ENCODE data around the gene SAPCD2. TPM values are rescaled to one million over a fixed set of nuclear protein-coding genes. Genes with fewer than 3 reads are reported as not detected.

The SAPCD2 gene
- polyA plus RNA-seq, 1 donor: 12.1 TPM

- Histone ChIP-seq H3K27ac (ENCODE audit: low read length) (no peak overlapping the region), H3K4me3 (ENCODE audit: low read length) (peak overlapping the region; percentile 53), H3K4me1 (ENCODE audit: control insufficient read depth, insufficient read depth, low read length) (peaks cover 34% of the 10 kb centered on the region), H3K27me3 (ENCODE audit: control insufficient read depth, insufficient read depth, low read length) (no peaks in the 10 kb centered on the region), H3K36me3 (ENCODE audit: control insufficient read depth, insufficient read depth, low read length) (no peaks in the 10 kb centered on the region), H3K9me3 (ENCODE audit: control insufficient read depth, low read depth, low read length) (no peaks in the 10 kb centered on the region)
- no CpG with 5 or more reads among the region's 98 CpGs for WGBS (ENCODE audit: insufficient coverage, low lambda C conversion rate)
- DNase-seq: peak; percentile 44 to 75
Observed at GRCh38 chr9:137028263-137029057, 41.9 kb downstream of the SAPCD2 start.

GRCh38 chr9:137027369-137028262, 42.7 kb downstream of the SAPCD2 start, which contains the start of gene ABCA2:
ABCA2 (minus strand) TSS chr9:137028237; CDS start chr9:137028140, 97 bp downstream.
- no peak within 1 kb of the TSS for H3K27ac ChIP-seq (ENCODE audit: low read length)
- no peaks in the 10 kb centered on the region for H3K27me3 ChIP-seq (ENCODE audit: control insufficient read depth, insufficient read depth, low read length)
- no CpG with 5 or more reads among the region's 95 CpGs for WGBS (ENCODE audit: insufficient coverage, low lambda C conversion rate)
- DNase-seq: peak in 1 of 2 donors; percentile 33
- H3K4me3 ChIP-seq (ENCODE audit: low read length): peak within 1 kb of the TSS; percentile 53
- no peaks in the 10 kb centered on the region for H3K36me3 ChIP-seq (ENCODE audit: control insufficient read depth, insufficient read depth, low read length)
- peaks cover under 1% of the 10 kb centered on the region for H3K9me3 ChIP-seq (ENCODE audit: control insufficient read depth, low read depth, low read length)
- peaks cover 42% of the 10 kb centered on the region for H3K4me1 ChIP-seq (ENCODE audit: control insufficient read depth, insufficient read depth, low read length)

DNA sequence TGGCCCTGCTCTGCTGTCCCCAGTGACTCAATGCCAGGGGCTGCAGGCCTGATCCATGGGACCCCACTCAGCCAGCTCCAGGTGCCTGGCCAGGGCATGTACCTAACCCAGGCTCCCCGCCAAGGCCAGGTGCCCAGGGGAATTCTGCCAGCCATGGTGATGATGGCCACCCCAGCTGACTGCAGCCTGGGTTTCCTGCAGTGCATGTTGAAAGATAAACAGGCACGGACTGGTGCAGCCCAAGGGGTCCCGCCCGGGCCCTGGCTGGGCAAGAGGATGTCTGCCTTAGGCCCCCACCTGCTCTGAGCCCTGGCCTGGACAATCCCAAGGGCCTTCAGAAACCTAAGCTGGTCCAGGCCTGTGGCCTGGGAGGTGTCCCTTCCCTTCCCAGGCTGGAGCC, 43.5 kb downstream of the SAPCD2 start:
- no peak overlapping the region for H3K27ac ChIP-seq (ENCODE audit: low read length)
- no peaks in the 10 kb centered on the region for H3K27me3 ChIP-seq (ENCODE audit: control insufficient read depth, insufficient read depth, low read length)
- H3K36me3 ChIP-seq (ENCODE audit: control insufficient read depth, insufficient read depth, low read length): no peaks in the 10 kb centered on the region
- H3K4me3 ChIP-seq (ENCODE audit: low read length): no peak overlapping the region
- H3K4me1 ChIP-seq (ENCODE audit: control insufficient read depth, insufficient read depth, low read length): peaks cover 41% of the 10 kb centered on the region
- peaks cover 6% of the 10 kb centered on the region for H3K9me3 ChIP-seq (ENCODE audit: control insufficient read depth, low read depth, low read length)
- no CpG with 5 or more reads among the region's 4 CpGs for WGBS (ENCODE audit: insufficient coverage, low lambda C conversion rate)
- no peak for DNase-seq

DNA sequence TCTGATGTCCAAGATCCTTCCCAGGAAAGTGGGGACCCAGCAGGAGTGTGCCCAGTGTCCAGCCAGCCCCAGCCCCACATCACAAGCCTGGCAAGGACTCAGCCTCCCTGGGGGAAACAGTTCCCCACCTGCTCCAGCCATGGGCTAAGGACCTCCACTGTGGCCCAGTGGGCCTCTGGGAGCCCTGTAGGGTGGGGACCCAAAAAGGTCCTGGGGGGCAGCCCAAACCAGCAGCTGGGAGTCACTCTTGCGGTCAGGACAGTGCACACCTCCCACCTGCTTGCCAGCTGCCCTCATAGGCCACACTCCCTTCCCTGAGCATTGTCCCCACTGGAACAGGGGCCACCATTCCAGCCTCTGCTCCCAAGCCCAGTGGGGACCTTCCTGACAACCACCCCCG, 44.0 kb downstream of the SAPCD2 start:
- WGBS (ENCODE audit: insufficient coverage, low lambda C conversion rate): no CpG with 5 or more reads among the region's 2 CpGs
- Histone ChIP-seq H3K27ac (ENCODE audit: low read length) (no peak overlapping the region), H3K4me1 (ENCODE audit: control insufficient read depth, insufficient read depth, low read length) (peaks cover 41% of the 10 kb centered on the region)

DNA sequence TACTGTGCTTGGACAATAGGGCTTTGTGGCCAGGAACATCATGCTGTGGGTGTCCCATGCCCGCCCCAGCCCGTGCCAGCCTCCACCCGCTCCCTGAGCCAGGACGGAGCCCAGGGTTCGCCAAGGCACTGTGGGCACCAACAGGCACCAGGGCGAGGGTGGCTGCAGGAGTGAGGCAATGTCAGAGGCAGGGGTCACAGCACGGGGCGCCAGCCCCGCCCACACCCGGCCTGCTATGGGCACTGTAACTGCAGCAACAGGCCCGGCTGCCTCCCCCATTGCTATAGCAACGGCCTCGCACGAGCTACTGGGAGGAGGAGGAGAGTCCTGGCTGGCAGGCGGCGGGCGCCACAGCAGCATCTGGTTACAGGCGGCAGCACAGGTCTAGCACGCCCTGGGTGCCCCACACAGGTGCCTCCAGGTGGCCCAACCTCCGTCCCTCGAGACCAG, 44.8 kb downstream of the SAPCD2 start:
- Histone ChIP-seq H3K4me3 (ENCODE audit: low read length) (no peak overlapping the region), H3K9me3 (ENCODE audit: control insufficient read depth, low read depth, low read length) (peaks cover 16% of the 10 kb centered on the region), H3K27me3 (ENCODE audit: control insufficient read depth, insufficient read depth, low read length) (no peaks in the 10 kb centered on the region), H3K36me3 (ENCODE audit: control insufficient read depth, insufficient read depth, low read length) (no peaks in the 10 kb centered on the region), H3K27ac (ENCODE audit: low read length) (no peak overlapping the region), H3K4me1 (ENCODE audit: control insufficient read depth, insufficient read depth, low read length) (peaks cover 38% of the 10 kb centered on the region)
- WGBS (ENCODE audit: insufficient coverage, low lambda C conversion rate): no CpG with 5 or more reads among the region's 21 CpGs
- DNase-seq: no peak

More for the DNA sequence above, 44.0 kb downstream of the SAPCD2 start:
- Histone ChIP-seq H3K27me3 (ENCODE audit: control insufficient read depth, insufficient read depth, low read length) (no peaks in the 10 kb centered on the region), H3K9me3 (ENCODE audit: control insufficient read depth, low read depth, low read length) (peaks cover 8% of the 10 kb centered on the region), H3K4me3 (ENCODE audit: low read length) (no peak overlapping the region), H3K36me3 (ENCODE audit: control insufficient read depth, insufficient read depth, low read length) (no peaks in the 10 kb centered on the region)
- no peak for DNase-seq

DNA sequence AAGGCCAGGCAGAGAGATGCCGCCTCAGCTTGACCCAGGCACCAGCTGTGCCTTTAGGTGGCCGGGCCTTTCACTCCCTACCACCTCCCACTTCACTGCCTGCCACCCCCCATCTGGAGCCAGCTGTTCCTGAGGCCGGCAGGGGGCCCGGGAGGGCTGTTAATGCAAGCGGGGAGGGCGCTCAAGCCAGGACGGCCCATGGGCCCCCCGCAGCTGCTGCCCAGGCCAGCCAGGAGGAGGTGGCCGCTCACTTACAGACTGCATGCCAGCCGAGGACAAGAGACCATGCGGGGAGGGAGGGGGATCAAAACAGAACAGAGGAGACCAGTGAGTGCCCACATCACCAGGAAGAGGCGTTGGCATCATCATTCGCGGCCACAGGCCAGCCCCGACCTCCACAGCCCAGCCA, 46.8 kb downstream of the SAPCD2 start:
- H3K27me3 ChIP-seq (ENCODE audit: control insufficient read depth, insufficient read depth, low read length): no peaks in the 10 kb centered on the region
- peaks cover 22% of the 10 kb centered on the region for H3K9me3 ChIP-seq (ENCODE audit: control insufficient read depth, low read depth, low read length)
- no peak overlapping the region for H3K4me3 ChIP-seq (ENCODE audit: low read length)
- no CpG with 5 or more reads among the region's 15 CpGs for WGBS (ENCODE audit: insufficient coverage, low lambda C conversion rate)
- no peak for DNase-seq
- H3K4me1 ChIP-seq (ENCODE audit: control insufficient read depth, insufficient read depth, low read length): peaks cover 31% of the 10 kb centered on the region
- no peaks in the 10 kb centered on the region for H3K36me3 ChIP-seq (ENCODE audit: control insufficient read depth, insufficient read depth, low read length)
- no peak overlapping the region for H3K27ac ChIP-seq (ENCODE audit: low read length)

GRCh38 chr9:137023157-137023556, 47.2 kb downstream of the SAPCD2 start:
- H3K4me1 ChIP-seq (ENCODE audit: control insufficient read depth, insufficient read depth, low read length): peaks cover 28% of the 10 kb centered on the region
- H3K27ac ChIP-seq (ENCODE audit: low read length): no peak overlapping the region
- DNase-seq: no peak
- no peaks in the 10 kb centered on the region for H3K27me3 ChIP-seq (ENCODE audit: control insufficient read depth, insufficient read depth, low read length)
- H3K9me3 ChIP-seq (ENCODE audit: control insufficient read depth, low read depth, low read length): peaks cover 22% of the 10 kb centered on the region
- no peak overlapping the region for H3K4me3 ChIP-seq (ENCODE audit: low read length)
- no peaks in the 10 kb centered on the region for H3K36me3 ChIP-seq (ENCODE audit: control insufficient read depth, insufficient read depth, low read length)
- no CpG with 5 or more reads among the region's 7 CpGs for WGBS (ENCODE audit: insufficient coverage, low lambda C conversion rate)

DNA sequence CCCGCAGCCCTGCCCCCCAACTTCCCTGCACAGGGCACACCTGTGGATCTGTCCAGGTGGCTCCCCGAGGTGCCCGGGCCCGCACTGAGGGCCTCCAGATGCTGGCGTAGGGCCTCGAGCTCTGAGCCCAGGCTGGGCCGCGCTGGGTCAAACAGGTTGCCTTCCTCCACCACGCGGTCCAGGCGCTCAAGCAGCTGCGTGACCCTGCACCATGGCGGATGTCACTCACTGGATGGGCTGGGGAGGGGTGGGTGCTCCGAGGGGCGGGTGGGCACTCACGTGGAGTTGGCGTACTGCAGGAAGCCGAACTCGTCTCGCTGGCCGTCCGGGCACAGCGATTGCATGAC, 47.7 kb downstream of the SAPCD2 start:
- Histone ChIP-seq H3K9me3 (ENCODE audit: control insufficient read depth, low read depth, low read length) (peaks cover 27% of the 10 kb centered on the region), H3K4me1 (ENCODE audit: control insufficient read depth, insufficient read depth, low read length) (peaks cover 28% of the 10 kb centered on the region), H3K36me3 (ENCODE audit: control insufficient read depth, insufficient read depth, low read length) (peaks cover under 1% of the 10 kb centered on the region), H3K27me3 (ENCODE audit: control insufficient read depth, insufficient read depth, low read length) (no peaks in the 10 kb centered on the region), H3K4me3 (ENCODE audit: low read length) (no peak overlapping the region), H3K27ac (ENCODE audit: low read length) (no peak overlapping the region)
- no peak for DNase-seq
- WGBS (ENCODE audit: insufficient coverage, low lambda C conversion rate): no CpG with 5 or more reads among the region's 23 CpGs

DNA sequence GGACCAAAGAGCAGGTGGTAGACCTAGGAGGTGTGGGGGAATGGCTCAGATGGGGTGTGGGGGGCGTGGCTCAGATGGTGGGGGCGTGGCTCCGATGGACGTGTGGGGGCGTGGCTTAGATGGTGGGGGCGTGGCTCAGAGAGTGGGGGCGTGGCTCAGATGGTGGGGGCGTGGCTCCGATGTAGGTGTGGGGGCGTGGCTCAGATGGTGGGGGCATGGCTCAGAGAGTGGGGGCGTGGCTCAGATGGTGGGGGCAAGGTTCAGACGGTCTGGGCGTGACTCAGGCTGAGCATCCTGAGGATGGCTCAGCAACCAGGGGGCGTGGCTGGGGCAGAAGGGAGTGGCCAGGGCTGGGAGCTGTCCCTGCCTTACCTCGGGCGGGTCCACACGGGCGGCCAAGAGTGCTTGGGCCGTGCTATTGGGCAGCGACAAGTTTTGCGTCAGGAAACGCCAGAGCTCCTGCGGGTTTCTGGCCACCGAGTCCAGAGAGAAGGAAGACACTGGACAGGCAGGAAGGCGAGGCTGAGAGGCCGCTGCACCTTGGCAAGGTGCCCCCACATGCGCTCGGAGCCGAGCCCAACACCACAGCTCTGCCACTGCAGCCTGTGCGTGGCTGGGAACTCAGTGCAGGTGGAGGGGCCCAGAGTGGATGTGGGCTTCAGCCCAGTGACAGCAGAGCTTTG, 48.2 kb downstream of the SAPCD2 start:
- Histone ChIP-seq H3K27me3 (ENCODE audit: control insufficient read depth, insufficient read depth, low read length) (no peaks in the 10 kb centered on the region), H3K4me1 (ENCODE audit: control insufficient read depth, insufficient read depth, low read length) (peaks cover 24% of the 10 kb centered on the region), H3K36me3 (ENCODE audit: control insufficient read depth, insufficient read depth, low read length) (peaks cover 6% of the 10 kb centered on the region), H3K9me3 (ENCODE audit: control insufficient read depth, low read depth, low read length) (peaks cover 32% of the 10 kb centered on the region), H3K27ac (ENCODE audit: low read length) (no peak overlapping the region), H3K4me3 (ENCODE audit: low read length) (no peak overlapping the region)
- no CpG with 5 or more reads among the region's 30 CpGs for WGBS (ENCODE audit: insufficient coverage, low lambda C conversion rate)
- peak; percentile 93 to 96 for DNase-seq

DNA sequence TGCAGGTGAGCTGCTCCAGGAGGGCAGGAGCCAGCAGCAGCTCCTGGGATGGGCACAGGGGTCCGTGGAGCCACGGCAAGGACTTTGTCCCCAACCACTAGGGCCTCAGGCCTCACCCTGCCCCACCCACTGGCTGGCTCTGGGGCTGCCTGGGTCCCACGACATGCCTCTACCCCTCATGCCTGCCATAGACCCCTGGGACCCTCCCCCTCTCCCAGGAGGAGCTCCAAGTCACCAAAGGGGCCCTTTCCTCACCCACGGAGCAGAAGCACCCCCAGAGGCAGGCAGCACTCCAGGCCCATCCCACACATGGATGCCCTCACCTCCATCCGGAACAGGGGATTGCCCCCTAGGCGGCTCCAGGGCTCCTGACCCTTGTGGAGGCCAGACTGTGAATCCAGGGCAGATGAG, 48.8 kb downstream of the SAPCD2 start:
- DNase-seq: peak in 1 of 2 donors; percentile 53
- no CpG with 5 or more reads among the region's 6 CpGs for WGBS (ENCODE audit: insufficient coverage, low lambda C conversion rate)
- Histone ChIP-seq H3K36me3 (ENCODE audit: control insufficient read depth, insufficient read depth, low read length) (peaks cover 10% of the 10 kb centered on the region), H3K4me3 (ENCODE audit: low read length) (no peak overlapping the region), H3K27ac (ENCODE audit: low read length) (no peak overlapping the region), H3K4me1 (ENCODE audit: control insufficient read depth, insufficient read depth, low read length) (peaks cover 21% of the 10 kb centered on the region), H3K27me3 (ENCODE audit: control insufficient read depth, insufficient read depth, low read length) (no peaks in the 10 kb centered on the region), H3K9me3 (ENCODE audit: control insufficient read depth, low read depth, low read length) (peaks cover 35% of the 10 kb centered on the region)
